NK-92 (cell line): ENCODE results near the gene TRPV6.

ENCODE experiments used
- DNase-seq: peaks from one replicate; lab custom pipeline; 2025; ENCODE audit not compliant: unreplicated experiment; lab: John Stamatoyannopoulos, UW

The TRPV6 gene

DNA sequence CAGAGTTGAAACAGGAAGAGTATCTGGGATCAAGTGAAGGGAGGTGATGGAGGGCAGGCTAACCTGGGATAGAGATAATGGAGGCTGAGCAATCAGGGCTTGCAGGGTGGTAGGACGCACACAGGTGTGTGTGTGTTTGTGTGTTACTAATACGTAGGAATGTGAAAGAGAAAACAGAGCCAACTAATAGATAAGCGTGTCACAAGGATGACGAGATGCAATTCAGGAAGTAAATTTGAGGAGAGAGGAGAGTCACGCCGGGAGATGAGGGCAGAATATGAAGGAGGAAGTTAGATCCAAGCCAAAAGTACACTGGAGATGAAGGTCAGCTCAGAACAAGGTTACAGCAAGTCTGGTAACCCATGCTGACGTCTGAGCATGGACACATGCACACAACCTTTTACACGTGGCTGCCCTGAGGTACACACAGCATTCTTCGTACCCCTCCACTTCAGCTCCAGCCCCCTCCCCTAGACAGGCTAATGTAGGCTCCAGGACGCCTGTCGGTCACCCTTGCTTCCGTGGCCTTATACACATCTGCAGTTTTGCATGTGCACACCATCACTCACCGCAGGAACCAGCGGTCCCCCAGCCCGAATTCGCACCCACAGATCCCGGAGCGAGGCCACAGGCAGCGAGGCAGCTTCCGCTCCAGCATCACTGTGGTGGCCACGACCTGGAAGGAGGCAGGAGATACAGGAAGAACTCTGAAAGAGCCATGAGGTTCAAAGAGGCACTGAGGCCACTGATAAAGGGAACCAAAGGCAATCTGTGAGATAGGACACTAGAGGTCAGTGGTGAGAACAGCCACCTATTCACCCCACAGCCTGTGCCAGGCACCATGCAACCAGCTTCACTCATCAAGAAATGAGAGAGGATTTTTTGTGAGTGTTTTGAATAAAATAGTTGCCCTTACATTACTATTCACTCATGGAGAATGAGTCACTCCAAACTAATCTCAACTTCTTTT is 23.7 kb upstream of the TRPV6 start:
- DNase-seq, result no peak

DNA sequence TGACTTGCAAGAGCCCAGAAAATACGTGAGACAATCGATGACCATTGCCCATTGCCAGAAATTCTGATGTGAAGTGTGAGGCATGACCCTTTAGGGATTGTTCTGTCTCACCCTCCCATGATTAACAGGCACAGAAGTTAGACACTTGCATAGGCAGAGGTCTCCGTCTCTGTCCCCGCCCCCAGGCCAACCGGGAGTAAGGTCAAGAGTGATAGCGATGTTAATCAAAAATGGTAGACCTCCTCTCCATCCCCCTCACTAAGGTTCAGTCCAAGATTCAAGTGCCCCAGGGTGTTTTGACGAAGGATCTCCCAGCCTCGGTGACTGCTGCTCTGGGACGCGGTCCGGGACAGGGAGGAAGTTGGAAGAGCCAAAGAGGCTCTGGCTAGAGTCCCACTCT is 22.7 kb upstream of the TRPV6 start:
- DNase-seq, result no peak

DNA sequence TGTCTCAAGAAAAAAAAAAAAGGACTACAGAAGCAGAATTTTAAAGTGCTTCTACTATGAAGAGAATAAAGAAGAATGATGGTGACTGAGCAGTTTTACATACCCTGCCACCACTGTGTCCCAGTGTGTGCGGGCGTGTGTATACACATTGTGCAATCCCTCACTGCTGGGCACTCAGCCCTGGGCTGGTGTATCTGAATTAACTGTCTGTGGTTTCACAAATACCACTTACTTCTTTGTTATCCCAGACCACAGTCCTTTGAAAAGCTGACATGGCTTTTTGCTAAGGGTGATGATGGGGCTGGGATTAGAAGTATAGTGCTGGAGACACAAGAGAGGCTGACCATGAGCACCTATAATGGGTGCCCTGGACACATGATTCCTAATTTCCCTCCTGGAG is 21.1 kb upstream of the TRPV6 start:
- no peak for DNase-seq

DNA sequence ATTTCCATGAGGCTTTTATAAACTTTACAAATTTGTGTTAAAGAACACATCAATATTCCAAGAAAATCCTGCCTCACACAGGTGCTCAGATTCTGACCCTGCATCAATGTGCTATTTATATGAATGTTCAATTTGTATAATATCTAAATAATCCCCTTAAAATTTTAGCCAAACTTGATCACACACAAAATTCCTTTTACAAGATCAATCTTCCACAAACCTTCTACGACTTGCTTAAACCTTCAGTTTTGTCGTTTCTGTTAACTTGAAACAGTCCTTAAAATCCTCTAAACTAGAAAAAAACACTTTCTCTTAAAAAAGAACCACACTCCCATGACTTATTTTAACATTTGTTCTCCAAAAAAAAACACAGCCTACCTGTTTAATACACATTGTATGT is 20.2 kb upstream of the TRPV6 start:
- no peak for DNase-seq

DNA sequence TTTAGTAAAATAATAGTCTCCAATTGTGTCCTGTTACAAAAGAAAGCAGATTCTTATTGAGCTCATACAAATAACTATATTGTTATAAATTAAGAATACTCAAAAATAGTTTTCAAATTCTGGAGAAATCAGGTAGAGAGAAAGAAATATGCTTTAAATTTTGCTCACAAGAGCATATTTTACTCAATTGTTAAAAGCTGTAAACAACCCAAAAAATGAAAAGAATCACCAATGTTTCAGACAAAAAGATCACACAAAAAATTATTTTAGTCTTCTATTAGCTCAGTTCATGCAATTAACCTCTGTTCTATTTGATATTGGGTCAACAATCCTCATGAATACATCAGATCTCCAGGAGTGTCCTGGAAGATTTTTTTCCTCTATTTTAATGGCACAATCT is 18.6 kb upstream of the TRPV6 start:
- DNase-seq, result no peak

DNA sequence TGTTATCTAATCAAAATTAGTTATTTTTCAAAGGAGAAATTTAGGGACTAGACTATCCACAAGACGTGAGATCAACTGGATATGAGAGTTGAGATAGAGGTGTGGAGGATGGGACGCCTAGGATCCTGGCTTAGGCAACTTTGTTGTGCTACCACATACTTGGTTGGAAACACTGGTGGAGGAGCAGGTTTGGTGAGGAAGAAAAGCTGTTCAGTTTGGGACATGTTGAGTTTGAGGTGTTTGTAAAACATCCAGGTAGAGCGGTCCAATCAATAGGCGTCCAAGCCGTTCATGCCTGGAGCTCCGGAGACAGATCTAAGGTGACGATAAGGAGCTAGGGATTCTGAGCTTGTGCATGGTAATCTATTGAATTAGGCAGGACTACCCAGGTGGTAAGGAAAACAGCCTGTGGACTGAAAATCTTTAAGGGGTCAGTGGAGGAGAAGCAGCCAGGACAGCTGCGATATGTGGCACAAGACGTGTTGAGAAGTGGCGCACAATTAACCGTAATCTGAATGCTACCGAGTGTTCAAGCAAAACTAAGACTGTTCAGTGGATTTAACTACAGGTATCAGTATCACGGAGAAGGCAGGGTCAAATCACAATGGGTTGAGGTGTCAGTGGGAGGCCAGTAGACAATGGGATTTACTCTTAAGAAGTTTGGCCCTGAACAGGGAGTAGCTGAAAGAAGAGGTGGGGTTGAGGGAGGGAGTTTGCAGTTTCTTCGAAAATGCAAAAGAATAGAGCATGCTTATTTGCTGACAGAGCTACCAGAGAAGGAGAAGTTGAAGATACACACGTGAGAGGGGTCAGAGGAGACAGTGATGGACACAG is 16.1 kb upstream of the TRPV6 start:
- DNase-seq, result no peak

DNA sequence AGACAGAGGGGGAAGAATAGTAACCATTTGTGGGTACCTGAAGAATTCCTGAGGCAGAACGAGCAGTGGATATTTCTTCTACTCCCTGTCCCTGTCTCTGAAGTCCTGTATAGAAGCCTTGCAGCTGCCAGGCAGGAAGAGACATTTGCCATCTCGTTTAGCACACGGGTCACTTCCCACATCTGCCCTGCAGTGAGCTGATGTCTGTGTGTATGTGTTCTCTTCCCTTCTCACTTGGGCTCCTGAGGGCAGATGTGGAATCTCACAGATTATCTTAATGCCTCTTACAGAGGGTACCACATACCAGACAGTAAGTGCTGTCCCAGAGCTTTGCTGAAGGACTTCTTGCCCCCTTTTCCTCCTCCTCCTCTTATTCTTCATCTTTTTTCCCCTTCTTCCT is 14.1 kb upstream of the TRPV6 start:
- no peak for DNase-seq

DNA sequence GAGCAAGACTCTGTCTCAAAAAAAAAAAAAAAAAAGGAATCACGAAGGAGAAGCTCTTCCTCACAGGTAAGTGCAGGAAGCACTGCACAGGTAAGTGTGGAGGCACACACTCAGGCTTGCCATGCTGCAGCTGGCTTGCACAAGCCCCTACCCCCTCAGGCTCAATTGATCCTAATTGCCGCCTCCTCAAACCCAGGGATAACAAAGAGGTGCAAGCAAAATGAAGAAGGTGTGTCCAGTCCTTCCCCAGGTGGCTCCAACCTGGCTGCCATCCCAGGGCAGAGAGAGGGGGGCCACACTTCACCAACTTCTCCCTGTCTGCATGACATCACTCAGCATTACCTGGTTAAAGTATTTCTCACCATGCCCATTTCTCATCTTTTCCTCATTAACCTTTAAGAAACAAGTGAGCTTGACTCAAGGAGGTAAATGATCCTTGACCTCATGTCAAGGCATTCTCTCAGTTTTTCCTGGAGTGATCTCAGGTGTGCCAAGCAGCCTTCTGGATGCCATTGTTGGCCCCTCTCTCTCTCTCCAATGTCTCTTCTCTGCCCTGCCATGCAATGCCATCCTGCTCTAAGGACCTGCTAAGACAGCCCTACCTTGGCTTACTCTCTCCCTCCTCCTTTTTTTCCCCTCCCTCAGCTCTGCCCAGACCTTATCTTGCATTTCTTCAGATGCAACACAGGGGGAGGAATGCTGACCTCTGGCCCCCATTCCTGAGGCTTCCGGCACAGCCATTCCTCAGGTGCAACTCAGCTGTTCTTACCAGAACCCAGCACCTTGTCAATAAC is 13.0 kb upstream of the TRPV6 start:
- no peak for DNase-seq

DNA sequence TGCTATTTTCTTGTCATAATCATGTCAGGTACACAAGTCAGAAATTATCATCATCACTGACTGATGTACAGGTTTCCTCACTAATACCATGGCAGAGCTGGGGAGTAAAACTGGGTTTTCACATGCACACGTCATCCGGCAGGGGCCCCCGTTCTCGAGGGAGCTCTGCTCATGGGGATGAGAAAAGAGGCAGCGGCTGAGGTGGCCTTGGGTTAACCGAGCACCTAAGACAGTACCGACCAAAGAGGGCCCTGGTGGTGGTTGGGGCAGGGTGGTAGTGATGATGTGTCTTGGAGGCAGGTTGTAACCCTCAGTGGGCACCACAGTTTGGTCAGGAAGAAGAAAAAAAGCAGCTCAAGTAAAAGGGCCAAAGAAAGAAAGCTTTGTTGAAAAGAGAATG is 12.1 kb upstream of the TRPV6 start:
- DNase-seq, result no peak

DNA sequence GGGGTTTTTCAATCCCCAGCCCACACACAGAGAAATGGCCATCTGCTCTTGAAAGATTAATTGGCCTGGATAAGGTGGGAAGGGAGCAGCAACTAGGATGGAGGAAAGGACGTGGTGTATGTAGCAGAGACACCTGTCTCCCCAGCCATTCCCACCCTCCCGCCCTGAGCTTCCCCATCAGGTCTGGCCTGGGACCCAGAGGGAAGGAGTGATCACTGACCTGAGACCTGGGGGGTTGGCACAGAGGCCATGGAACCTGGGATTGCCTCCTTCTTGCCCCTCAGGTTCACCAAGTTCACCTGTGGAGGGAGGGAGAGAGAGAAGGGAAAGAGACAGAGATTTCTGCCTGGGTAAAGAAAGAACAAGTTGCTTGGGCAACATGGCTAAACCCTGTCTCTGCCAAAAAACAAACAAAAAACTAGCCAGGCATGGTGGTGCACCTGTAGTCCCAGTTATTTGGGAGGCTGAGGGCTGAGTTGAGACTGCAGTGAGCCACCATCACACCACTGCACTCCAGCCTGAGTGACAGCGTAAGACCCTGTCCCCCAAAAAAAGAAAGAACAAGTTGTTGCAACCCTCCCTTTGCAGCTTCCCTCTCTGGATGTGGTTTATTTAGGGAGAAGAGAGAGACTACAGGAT is 11.3 kb upstream of the TRPV6 start:
- no peak for DNase-seq

DNA sequence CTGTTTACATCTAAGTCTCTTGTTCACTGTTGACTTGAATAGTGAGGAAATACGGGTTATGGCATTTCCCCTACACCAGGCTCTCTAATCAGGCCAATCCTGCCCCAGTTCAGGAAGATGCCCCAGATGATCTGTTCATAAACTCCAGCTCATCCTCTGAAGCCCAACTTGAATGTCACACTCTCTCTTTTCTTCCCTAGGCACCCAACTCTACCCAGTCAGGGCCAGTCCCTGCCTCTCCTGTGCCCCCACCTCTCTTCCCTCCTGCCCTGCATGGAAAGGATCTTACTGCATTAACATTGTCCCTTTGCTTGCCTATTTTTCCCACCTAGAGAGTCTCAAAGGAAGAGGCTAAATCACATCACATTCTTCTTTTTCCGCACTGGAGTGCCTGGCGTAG is 10.6 kb upstream of the TRPV6 start:
- DNase-seq, result no peak

DNA sequence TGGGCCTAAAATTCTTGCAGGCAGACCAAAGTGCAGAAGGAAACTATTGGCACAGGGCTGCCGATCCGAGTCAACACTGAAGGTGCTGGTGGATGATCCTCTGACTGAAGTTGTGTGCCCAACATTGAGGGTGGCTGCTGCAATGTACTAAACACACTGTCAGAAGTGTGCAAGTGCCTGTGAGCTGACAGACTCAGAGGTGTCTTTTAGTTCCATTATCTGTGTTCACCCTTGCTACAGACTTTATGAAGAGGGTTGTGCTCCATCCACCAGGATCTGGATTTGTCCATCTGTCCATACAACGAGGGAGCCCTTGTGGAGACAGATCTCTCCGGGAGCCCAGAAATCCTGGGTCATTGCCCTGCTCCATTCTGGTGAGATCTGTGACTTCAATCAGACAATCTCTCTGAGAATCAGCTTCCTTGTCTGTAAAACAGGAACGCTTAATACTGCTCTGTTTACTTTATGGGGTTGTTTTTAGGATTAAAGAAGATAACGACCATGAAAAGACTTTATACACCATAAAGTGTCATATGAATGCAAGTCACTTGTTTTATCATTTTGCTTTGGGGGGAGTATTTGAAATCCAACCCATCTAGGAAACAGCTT is 9.5 kb upstream of the TRPV6 start:
- no peak for DNase-seq

DNA sequence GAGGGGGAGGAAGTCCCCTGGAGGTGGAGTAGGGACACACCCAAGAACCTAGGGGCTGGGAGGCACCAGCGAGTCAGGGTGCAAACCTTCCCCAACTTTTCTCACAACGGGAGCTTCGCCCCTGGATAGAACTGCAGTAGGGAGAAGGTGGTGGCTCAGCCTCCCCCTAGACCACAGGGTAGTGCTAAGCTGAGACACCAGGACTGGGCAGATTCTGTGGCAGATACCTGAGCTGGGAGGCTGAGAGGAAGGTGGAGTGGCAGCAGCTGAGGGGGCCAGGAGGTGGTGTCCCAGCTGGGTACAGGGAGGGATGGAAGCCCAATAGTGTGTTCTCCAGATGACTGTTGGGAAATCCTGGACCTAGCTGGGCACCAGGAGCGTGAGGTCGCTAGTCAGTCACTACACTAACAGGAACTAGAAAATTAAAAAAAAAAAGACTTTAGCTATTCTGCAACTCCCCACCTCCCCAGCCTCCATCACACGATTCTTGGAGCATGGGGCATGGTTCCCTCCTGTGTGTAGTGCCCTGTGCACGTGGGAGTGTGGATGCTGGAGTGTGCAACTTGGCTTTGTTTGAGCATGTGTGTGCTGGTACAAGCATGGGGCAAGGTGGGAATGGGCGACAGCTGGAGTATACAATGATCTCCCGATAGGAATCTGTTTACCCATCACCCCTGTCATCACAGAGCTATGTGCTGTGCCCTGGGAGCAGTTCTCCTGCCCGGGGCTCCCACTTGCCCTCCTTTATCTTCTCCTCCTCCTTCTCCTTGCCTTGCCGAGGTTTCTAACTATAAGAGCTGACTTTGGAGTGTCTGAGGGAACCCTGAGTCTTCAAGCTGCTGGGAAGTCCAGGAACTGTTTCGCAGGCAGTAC is 8.8 kb upstream of the TRPV6 start:
- DNase-seq, result no peak

DNA sequence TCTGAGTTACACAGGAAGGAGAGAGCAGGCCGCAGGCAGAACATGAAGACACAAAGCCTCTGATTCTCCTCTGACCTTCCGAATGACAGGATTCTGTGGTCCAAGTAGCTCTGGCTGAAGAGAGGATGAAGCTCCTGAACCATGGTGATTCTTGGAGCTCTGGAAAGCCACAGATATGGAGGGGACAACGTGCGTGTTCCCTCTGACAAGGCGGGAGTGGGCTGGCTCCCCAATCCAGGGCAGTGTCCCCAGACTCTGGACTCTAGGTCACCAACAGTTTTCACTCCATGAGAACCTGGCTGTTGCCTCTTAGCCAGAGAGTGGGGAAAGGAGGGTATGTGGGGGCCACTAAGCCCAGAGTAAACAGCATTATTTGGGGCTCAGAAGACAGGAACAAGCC is 7.4 kb upstream of the TRPV6 start:
- no peak for DNase-seq

DNA sequence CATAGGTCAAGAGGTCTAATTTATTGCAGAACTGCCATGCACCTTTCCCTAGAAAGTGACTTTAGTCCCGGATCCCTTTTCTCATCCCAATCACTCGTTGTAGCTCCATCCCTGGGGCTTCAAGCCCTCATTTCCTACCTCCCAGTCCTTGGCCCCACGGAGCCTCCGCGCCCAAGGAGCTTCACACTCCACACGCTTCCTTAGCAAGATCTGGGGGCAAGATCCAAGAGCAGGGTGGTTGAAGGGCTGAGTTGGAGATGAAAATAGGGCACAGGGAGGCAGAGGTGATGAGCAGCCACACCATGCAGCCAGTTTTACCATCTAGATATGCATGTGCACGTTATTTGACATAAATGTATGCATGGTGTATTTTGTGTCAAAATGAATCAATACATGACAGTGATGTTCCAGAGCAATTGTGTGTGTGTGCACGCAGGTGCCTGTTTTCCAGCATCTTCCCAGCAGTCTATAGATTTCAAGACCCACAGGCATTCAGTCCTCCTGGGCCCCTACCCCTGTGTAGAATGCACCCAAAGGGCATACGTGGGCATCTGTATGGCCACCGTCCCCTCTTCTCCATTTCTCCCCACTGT is 6.0 kb upstream of the TRPV6 start:
- no peak for DNase-seq

DNA sequence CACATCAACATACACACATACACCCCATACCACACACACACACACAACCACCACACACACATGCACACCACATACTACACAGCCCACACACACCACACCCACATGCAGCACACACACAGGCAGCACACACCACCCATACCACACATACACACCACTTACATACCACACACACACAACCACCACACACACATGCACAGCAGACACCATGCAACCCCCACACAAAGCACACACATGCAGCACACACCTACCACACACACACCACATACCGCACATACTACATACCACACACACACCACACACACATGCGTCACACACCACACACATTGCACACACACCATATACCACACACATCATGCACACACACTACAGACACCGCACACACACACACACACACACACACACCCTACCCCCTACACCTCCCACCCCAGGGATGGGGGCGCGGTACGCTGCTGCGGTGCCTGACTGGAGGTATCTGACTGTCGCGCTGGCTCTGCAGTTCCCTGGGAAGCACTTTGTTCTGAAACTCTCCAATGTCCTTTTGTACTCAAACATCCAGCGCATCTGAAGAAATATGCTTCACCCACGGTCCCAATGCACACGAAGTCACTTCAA is 5.4 kb upstream of the TRPV6 start:
- DNase-seq, result no peak

DNA sequence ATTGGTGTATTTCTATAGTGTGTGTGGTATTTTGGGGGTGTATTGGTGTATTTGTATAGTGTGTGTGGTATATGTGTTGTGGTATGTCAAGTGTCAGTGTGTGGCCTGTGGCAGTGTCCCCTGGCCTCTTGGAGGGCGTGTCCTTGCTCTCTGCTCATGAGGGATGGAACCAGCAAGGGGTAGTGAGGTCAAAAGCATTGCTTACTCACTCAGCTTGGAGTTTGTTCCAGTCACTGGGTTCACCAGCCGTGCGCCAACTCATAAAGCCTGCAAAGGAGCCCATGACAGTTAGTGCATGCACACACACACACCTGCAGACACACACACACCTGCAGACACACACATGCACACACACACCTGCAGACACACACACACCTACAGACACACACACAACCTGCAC is 4.3 kb upstream of the TRPV6 start:
- DNase-seq, result no peak

DNA sequence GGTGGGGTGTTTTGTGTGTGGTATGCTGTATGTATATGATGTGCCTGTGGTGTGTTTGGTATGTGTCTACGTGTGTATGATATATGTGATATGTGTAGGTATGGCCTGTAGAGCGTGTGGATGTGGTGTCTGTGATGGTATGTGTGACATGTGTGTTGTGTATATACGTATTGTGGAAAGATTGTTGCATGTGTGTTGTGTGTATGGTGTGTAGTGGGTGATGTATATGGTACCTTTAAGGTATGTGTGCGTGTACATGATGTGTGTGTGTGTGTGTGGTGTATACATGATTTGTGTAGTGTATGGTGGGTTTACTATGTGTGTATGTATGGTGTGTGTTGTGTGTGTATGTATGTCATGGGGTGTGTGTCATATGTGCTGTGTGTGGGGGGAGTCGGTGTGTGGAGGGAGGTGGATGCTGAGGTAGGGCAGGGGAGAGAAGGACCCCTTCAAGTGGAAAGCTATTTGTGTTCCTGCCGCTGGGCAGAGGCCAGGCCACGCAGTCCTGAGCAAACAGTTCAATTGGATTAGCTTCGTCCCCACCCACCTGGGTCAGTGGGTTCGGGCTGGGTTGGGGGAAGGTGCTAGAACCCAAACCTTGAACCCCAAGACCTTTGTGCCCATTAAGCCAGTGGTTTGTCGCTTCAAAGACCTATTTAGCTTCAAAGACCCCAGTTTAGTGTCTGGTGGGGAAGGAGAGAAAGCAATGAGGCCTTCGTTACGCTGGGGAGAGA is 1.9 kb upstream of the TRPV6 start:
- no peak for DNase-seq
